DND-41 (cell line): ENCODE results near the gene GNA14.
"Not testable (repeated sequence)": the region's sequence is repeated elsewhere in the genome, so short reads cannot be mapped to it uniquely, and the experiment has no call there.

Source experiments
- ATAC-seq: fragments of 200-7000 bp; cut with Tn5 transposase; 3 replicates; pipeline ENCODE4 v1.9.1; 2021; ENCODE audit warnings: low read depth; ENCODE audit not compliant: insufficient read depth
- DNase-seq: peaks from one replicate; pipeline ENCODE4 v3.0.0-alpha.2; 2020
- H2AFZ ChIP-seq: 2 replicates; pipeline ENCODE4 v1.6.0; 2012; ENCODE audit warnings: low read depth, low read length
- H3K27ac ChIP-seq: 2 replicates; pipeline ENCODE4 v1.5.1; 2012; ENCODE audit warnings: low read length, inconsistent platforms
- H3K27me3 ChIP-seq: fragments of 200-600 bp; sonication (generic); 2 replicates; pipeline ENCODE4 v1.6.0; 2012; ENCODE audit warnings: low read length, mild to moderate bottlenecking, inconsistent platforms; ENCODE audit not compliant: insufficient read depth, poor library complexity
- H3K36me3 ChIP-seq: 2 replicates; pipeline ENCODE4 v1.5.1; 2012; ENCODE audit warnings: low read length, inconsistent platforms; ENCODE audit not compliant: insufficient read depth
- H3K4me1 ChIP-seq: 2 replicates; pipeline ENCODE4 v1.5.1; 2012; ENCODE audit warnings: mild to moderate bottlenecking, low read length; ENCODE audit not compliant: insufficient read depth
- H3K4me2 ChIP-seq: 2 replicates; pipeline ENCODE4 v1.6.0; 2012; ENCODE audit warnings: mild to moderate bottlenecking, moderate library complexity, low read length, inconsistent platforms; ENCODE audit not compliant: insufficient read depth
- H3K4me3 ChIP-seq, 2 experiments: fragments of 200-600 bp in 1 of 2; shearing (Covaris generic) in 1 of 2; 2 replicates each; pipeline ENCODE4 v1.5.1; 2012 to 2016; ENCODE audit warnings: inconsistent platforms in 2 of 2, low read length in 2 of 2, mild to moderate bottlenecking in 2 of 2, low read depth in 1 of 2, moderate library complexity in 1 of 2
- H3K79me2 ChIP-seq: 2 replicates; pipeline ENCODE4 v1.6.0; 2012; ENCODE audit warnings: low read length, inconsistent platforms; ENCODE audit not compliant: insufficient read depth
- H3K9ac ChIP-seq: 2 replicates; pipeline ENCODE4 v1.6.0; 2012; ENCODE audit warnings: low read depth, mild to moderate bottlenecking, inconsistent platforms, low read length, moderate library complexity
- H3K9me3 ChIP-seq: 2 replicates; pipeline ENCODE4 v1.5.1; 2012; ENCODE audit warnings: low read length, moderate library complexity, mild to moderate bottlenecking, inconsistent platforms; ENCODE audit not compliant: insufficient read depth, severe bottlenecking
- H4K20me1 ChIP-seq: 2 replicates; pipeline ENCODE4 v1.6.0; 2012; ENCODE audit warnings: low read length; ENCODE audit not compliant: insufficient read depth
- EZH2 ChIP-seq: IDR thresholded peaks from 3 replicates; pipeline ENCODE4 v1.6.1; 2012; ENCODE audit warnings: borderline replicate concordance, low read depth, mild to moderate bottlenecking, moderate library complexity, low read length, inconsistent platforms; ENCODE audit not compliant: severe bottlenecking
- TF ChIP-seq, protein P1 (sequence below): IDR thresholded peaks from 2 replicates; pipeline ENCODE4 v1.5.1; 2012; ENCODE audit warnings: borderline replicate concordance, low read length, moderate library complexity, mild to moderate bottlenecking; ENCODE audit not compliant: poor library complexity, severe bottlenecking; ENCODE audit errors: extremely low read depth

GNA14 gene

DNA sequence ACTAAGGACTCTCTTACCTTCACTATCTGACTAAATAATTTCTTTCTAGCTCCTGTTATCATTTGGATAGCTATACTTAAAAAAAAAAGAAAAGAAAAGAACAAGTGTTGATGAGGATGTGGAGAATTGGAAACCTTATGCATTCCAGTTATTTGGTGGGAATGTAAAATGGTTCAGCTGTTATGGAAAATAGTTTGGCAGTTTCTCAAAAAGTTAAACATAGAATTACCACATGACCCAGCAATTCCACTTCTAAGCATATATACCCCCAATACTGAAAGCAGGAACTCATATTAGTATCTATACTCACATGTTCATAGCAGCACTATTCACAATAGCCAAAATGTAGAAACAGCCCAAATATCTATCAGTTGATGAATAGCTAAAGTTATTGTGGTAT lies 61.1 kb downstream of the GNA14 start:
- Histone ChIP-seq H3K4me3 (no peak overlapping the region), H3K9me3 (no peaks in the 10 kb centered on the region), H3K27ac (no peak overlapping the region), H3K4me2 (no peak overlapping the region), H3K9ac (no peak overlapping the region), H4K20me1 (no peaks in the 10 kb centered on the region), H3K4me1 (peaks cover 10% of the 10 kb centered on the region), H3K79me2 (no peaks in the 10 kb centered on the region), H2AFZ (no peak overlapping the region), H3K27me3 (no peaks in the 10 kb centered on the region), H3K36me3 (no peaks in the 10 kb centered on the region)
- ATAC-seq = no peak
- no peak for DNase-seq
- no peak for TF ChIP-seq EZH2
- TF ChIP-seq, protein P1, sequence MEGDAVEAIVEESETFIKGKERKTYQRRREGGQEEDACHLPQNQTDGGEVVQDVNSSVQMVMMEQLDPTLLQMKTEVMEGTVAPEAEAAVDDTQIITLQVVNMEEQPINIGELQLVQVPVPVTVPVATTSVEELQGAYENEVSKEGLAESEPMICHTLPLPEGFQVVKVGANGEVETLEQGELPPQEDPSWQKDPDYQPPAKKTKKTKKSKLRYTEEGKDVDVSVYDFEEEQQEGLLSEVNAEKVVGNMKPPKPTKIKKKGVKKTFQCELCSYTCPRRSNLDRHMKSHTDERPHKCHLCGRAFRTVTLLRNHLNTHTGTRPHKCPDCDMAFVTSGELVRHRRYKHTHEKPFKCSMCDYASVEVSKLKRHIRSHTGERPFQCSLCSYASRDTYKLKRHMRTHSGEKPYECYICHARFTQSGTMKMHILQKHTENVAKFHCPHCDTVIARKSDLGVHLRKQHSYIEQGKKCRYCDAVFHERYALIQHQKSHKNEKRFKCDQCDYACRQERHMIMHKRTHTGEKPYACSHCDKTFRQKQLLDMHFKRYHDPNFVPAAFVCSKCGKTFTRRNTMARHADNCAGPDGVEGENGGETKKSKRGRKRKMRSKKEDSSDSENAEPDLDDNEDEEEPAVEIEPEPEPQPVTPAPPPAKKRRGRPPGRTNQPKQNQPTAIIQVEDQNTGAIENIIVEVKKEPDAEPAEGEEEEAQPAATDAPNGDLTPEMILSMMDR = no peak

DNA sequence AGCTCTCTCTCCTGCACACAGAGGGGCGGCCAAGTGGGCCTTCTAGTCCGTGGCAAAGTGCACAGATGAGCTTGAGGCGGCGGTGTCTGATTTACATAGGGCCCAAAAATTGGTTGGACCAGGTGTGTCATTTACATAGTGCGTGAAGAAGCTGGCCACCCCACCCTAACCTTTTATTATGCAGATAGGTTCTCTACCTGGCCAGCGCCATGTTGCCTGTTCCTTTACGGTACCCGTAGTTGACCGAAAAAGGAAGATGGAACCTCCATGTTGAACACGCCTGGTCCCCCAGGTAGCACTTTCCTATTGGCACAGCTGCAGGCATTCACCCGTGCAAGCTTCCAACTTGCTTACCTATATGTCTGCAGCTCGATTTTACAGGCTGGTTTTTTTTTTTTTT lies 61.5 kb downstream of the GNA14 start:
- Histone ChIP-seq H3K4me1 (peaks cover 10% of the 10 kb centered on the region), H3K27ac (no peak overlapping the region), H3K4me3 (no peak overlapping the region), H3K4me2 (no peak overlapping the region), H4K20me1 (no peaks in the 10 kb centered on the region), H3K27me3 (no peaks in the 10 kb centered on the region), H3K36me3 (no peaks in the 10 kb centered on the region), H2AFZ (no peak overlapping the region), H3K9ac (no peak overlapping the region), H3K79me2 (no peaks in the 10 kb centered on the region), H3K9me3 (no peaks in the 10 kb centered on the region)
- ATAC-seq (no peak), DNase-seq (no peak)
- TF ChIP-seq EZH2 = no peak
- TF ChIP-seq, protein P1 = no peak

- DNase-seq = no peak
- no peak overlapping the region for H2AFZ ChIP-seq
- no peaks in the 10 kb centered on the region for H3K36me3 ChIP-seq
- H3K27ac ChIP-seq = no peak overlapping the region
- H3K27me3 ChIP-seq = no peaks in the 10 kb centered on the region
- H3K9ac ChIP-seq = no peak overlapping the region
- TF ChIP-seq, protein P1 = no peak
- TF ChIP-seq EZH2 = no peak
- no peak overlapping the region for H3K4me3 ChIP-seq
- H4K20me1 ChIP-seq = no peaks in the 10 kb centered on the region
- H3K4me1 ChIP-seq = peaks cover 10% of the 10 kb centered on the region
- no peaks in the 10 kb centered on the region for H3K9me3 ChIP-seq
- ATAC-seq = no peak
- no peak overlapping the region for H3K4me2 ChIP-seq
- H3K79me2 ChIP-seq = no peaks in the 10 kb centered on the region
Measured at GRCh38 chr9:77585335-77585786, 62.8 kb downstream of the GNA14 start.

DNA sequence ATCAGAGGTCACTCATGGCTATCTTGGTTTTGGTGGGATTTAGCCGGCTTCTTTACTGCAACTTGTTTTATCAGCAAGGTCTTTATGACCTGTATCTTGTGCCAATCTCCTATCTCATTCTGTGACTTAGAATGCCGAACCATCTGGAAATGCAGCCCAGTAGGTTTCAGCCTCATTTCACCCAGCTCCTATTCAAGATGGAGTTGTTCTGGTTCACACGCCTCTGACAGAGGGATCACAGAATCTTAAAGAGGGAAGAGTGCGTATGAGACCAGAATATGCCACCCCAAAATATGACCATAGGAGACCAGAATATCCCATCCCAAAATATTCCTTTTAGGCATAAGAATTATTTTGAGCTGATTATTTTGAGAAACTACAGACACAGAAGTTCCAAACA lies 63.2 kb downstream of the GNA14 start:
- H3K4me1 ChIP-seq, H3K27ac ChIP-seq, H2AFZ ChIP-seq, H3K4me3 ChIP-seq, H3K4me2 ChIP-seq, DNase-seq, H3K9me3 ChIP-seq, H3K36me3 ChIP-seq, ATAC-seq, H3K27me3 ChIP-seq, H3K9ac ChIP-seq, H4K20me1 ChIP-seq, H3K79me2 ChIP-seq: not testable (repeated sequence)
